Measurements from ENCODE around the gene CLDN24. TPM values are rescaled to one million over a fixed set of nuclear protein-coding genes. Genes with fewer than 3 reads are reported as not detected.

The CLDN24 gene
- total RNA-seq, 1 donor from 2014 or later: not detected

- Histone ChIP-seq H3K4me2 (no peak overlapping the region), H2AFZ (replicated peaks) (no peak overlapping the region), H3K27me3 (no peaks in the 10 kb centered on the region), H3K4me1 (peaks cover 5% of the 10 kb centered on the region), H3F3A (ENCODE audit: low read depth) (peaks cover 3% of the 10 kb centered on the region), H4K20me1 (ENCODE audit: low read depth) (no peaks in the 10 kb centered on the region), H3K36me3 (no peaks in the 10 kb centered on the region), H3K4me3 (no peak overlapping the region), H3K9ac (no peak overlapping the region), H3K79me2 (ENCODE audit: low read depth) (no peaks in the 10 kb centered on the region), H3K27ac (no peak overlapping the region), H3K9me3 (ENCODE audit: low read depth) (no peaks in the 10 kb centered on the region)
- Mint-ChIP-seq H3K36me3 (peaks cover 24% of the 10 kb centered on the region), H3K27me3 (ENCODE audit: insufficient read depth, low read depth) (no peaks in the 10 kb centered on the region), H3K4me1 (peaks cover 4% of the 10 kb centered on the region), H3K27ac (no peak overlapping the region), H3K4me3 (no peak overlapping the region), H3K9me3 (no peaks in the 10 kb centered on the region)
- no peak for DNase-seq (ENCODE audit: low spot score)
- TF ChIP-seq EZH2 (IDR thresholded peaks at IDR 0.05): no peak
- TF ChIP-seq, protein P1, sequence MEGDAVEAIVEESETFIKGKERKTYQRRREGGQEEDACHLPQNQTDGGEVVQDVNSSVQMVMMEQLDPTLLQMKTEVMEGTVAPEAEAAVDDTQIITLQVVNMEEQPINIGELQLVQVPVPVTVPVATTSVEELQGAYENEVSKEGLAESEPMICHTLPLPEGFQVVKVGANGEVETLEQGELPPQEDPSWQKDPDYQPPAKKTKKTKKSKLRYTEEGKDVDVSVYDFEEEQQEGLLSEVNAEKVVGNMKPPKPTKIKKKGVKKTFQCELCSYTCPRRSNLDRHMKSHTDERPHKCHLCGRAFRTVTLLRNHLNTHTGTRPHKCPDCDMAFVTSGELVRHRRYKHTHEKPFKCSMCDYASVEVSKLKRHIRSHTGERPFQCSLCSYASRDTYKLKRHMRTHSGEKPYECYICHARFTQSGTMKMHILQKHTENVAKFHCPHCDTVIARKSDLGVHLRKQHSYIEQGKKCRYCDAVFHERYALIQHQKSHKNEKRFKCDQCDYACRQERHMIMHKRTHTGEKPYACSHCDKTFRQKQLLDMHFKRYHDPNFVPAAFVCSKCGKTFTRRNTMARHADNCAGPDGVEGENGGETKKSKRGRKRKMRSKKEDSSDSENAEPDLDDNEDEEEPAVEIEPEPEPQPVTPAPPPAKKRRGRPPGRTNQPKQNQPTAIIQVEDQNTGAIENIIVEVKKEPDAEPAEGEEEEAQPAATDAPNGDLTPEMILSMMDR (IDR thresholded peaks at IDR 0.05): no peak
- no peak for TF ChIP-seq EZH2phosphoT487 (IDR thresholded peaks at IDR 0.05)
Observed at GRCh38 chr4:183300070-183300469, 22.2 kb downstream of the CLDN24 start.

- no peaks in the 10 kb centered on the region for H3K27me3 Mint-ChIP-seq (ENCODE audit: insufficient read depth, low read depth)
- Histone ChIP-seq H3K4me1 (peaks cover 5% of the 10 kb centered on the region), H3K27ac (no peak overlapping the region), H3F3A (ENCODE audit: low read depth) (peaks cover 4% of the 10 kb centered on the region), H3K79me2 (ENCODE audit: low read depth) (no peaks in the 10 kb centered on the region), H4K20me1 (ENCODE audit: low read depth) (no peaks in the 10 kb centered on the region), H3K4me2 (no peak overlapping the region), H3K9ac (no peak overlapping the region), H3K36me3 (no peaks in the 10 kb centered on the region), H3K9me3 (ENCODE audit: low read depth) (no peaks in the 10 kb centered on the region), H3K27me3 (no peaks in the 10 kb centered on the region), H3K4me3 (no peak overlapping the region), H2AFZ (replicated peaks) (no peak overlapping the region)
- H3K4me3 Mint-ChIP-seq: no peak overlapping the region
- TF ChIP-seq EZH2phosphoT487 (IDR thresholded peaks at IDR 0.05) (no peak), EZH2 (IDR thresholded peaks at IDR 0.05) (no peak)
- TF ChIP-seq, protein P1 (IDR thresholded peaks at IDR 0.05): no peak
- H3K27ac Mint-ChIP-seq: peak overlapping the region; percentile 5
- no peaks in the 10 kb centered on the region for H3K9me3 Mint-ChIP-seq
- peaks cover 4% of the 10 kb centered on the region for H3K4me1 Mint-ChIP-seq
- H3K36me3 Mint-ChIP-seq: peaks cover 22% of the 10 kb centered on the region
- no peak for DNase-seq (ENCODE audit: low spot score)
Observed at GRCh38 chr4:183299464-183299863, 22.8 kb downstream of the CLDN24 start.

- Mint-ChIP-seq H3K4me3 (no peak overlapping the region), H3K36me3 (peaks cover 13% of the 10 kb centered on the region), H3K4me1 (peaks cover 4% of the 10 kb centered on the region), H3K27ac (no peak overlapping the region), H3K27me3 (ENCODE audit: insufficient read depth, low read depth) (no peaks in the 10 kb centered on the region), H3K9me3 (no peaks in the 10 kb centered on the region)
- Histone ChIP-seq H3K79me2 (ENCODE audit: low read depth) (no peaks in the 10 kb centered on the region), H4K20me1 (ENCODE audit: low read depth) (no peaks in the 10 kb centered on the region), H3K4me1 (peaks cover 5% of the 10 kb centered on the region), H3K9ac (no peak overlapping the region), H3K4me2 (no peak overlapping the region), H3K27me3 (no peaks in the 10 kb centered on the region), H3K36me3 (peaks cover 4% of the 10 kb centered on the region), H3K4me3 (no peak overlapping the region), H3F3A (ENCODE audit: low read depth) (peaks cover 4% of the 10 kb centered on the region), H2AFZ (replicated peaks) (no peak overlapping the region), H3K9me3 (ENCODE audit: low read depth) (no peaks in the 10 kb centered on the region), H3K27ac (no peak overlapping the region)
- DNase-seq (ENCODE audit: low spot score): no peak
- TF ChIP-seq, protein P1 (IDR thresholded peaks at IDR 0.05): no peak
- TF ChIP-seq EZH2phosphoT487 (IDR thresholded peaks at IDR 0.05): no peak
- no peak for TF ChIP-seq EZH2 (IDR thresholded peaks at IDR 0.05)
Observed at GRCh38 chr4:183297675-183298074, 24.6 kb downstream of the CLDN24 start.
